GM19452 (cell line): ENCODE data around the gene OVCH2.
"Not testable (repeated sequence)": the region's sequence is repeated elsewhere in the genome, so short reads cannot be mapped to it uniquely, and the experiment has no call there.

Experiments used
- ATAC-seq: cut with Tn5 transposase; IDR thresholded peaks from one replicate; pipeline ENCODE4 v1.9.1; 2021; ENCODE audit not compliant: unreplicated experiment

OVCH2 gene

GRCh38 chr11:7671347-7672215, 34.7 kb downstream of the OVCH2 start:
- ATAC-seq = peak; percentile 55

GRCh38 chr11:7670641-7671040, 35.6 kb downstream of the OVCH2 start:
- no peak for ATAC-seq

GRCh38 chr11:7668911-7669310, 37.4 kb downstream of the OVCH2 start:
- ATAC-seq = no peak

- no peak for ATAC-seq
These were observed 37.8 kb downstream of the OVCH2 start for GRCh38 chr11:7668464-7668863.

- ATAC-seq = no peak
These were observed 38.8 kb downstream of the OVCH2 start for GRCh38 chr11:7667460-7667859.

GRCh38 chr11:7666292-7666866, 39.9 kb downstream of the OVCH2 start:
- ATAC-seq = no peak

- peak; percentile 97 for ATAC-seq
These were observed 40.6 kb downstream of the OVCH2 start for GRCh38 chr11:7665473-7666291.

- no peak for ATAC-seq
These were observed 41.4 kb downstream of the OVCH2 start for GRCh38 chr11:7664867-7665266.

- ATAC-seq = not testable (repeated sequence)
These were observed 42.7 kb downstream of the OVCH2 start for GRCh38 chr11:7663531-7663930.

- ATAC-seq = no peak
These were observed 48.8 kb downstream of the OVCH2 start for GRCh38 chr11:7657306-7658025.

- ATAC-seq = no peak
These were observed 49.6 kb downstream of the OVCH2 start for GRCh38 chr11:7656704-7657103.

GRCh38 chr11:7655253-7656217, 50.7 kb downstream of the OVCH2 start:
- ATAC-seq = no peak

- ATAC-seq = no peak
These were observed 52.0 kb downstream of the OVCH2 start for GRCh38 chr11:7654195-7654705.

GRCh38 chr11:7651700-7652099, 54.6 kb downstream of the OVCH2 start:
- no peak for ATAC-seq

- no peak for ATAC-seq
These were observed 55.1 kb downstream of the OVCH2 start for GRCh38 chr11:7651140-7651551.

- ATAC-seq = no peak
These were observed 58.0 kb downstream of the OVCH2 start for GRCh38 chr11:7648264-7648663.

- no peak for ATAC-seq
These were observed 59.4 kb downstream of the OVCH2 start for GRCh38 chr11:7646866-7647265.

GRCh38 chr11:7645206-7645605, 61.1 kb downstream of the OVCH2 start:
- no peak for ATAC-seq

- ATAC-seq = no peak
These were observed 63.0 kb downstream of the OVCH2 start for GRCh38 chr11:7643314-7643713.

GRCh38 chr11:7642747-7643146, 63.5 kb downstream of the OVCH2 start:
- ATAC-seq = no peak
